ENCODE data around the gene FBLN1. TPM values are rescaled to one million over a fixed set of nuclear protein-coding genes. Genes with fewer than 3 reads are reported as not detected.
A peak's percentile ranks its signal among the peaks of the same experiment; 100 is the strongest.
"Not testable (repeated sequence)": the region's sequence is repeated elsewhere in the genome, so short reads cannot be mapped to it uniquely, and the experiment has no call there.

FBLN1 gene
- total RNA-seq, 1 donor from 2014 or later: 297 TPM

- H3K4me3 Mint-ChIP-seq: no peak overlapping the region
- H3K27me3 Mint-ChIP-seq (ENCODE audit: low read depth): no peaks in the 10 kb centered on the region
- TF ChIP-seq CTCF (IDR thresholded peaks at IDR 0.05; ENCODE audit: unreplicated experiment): no peak
- peaks cover 6% of the 10 kb centered on the region for H3K36me3 Mint-ChIP-seq
- no peak for DNase-seq (ENCODE audit: low spot score in 2 of 2, unreplicated experiment in 2 of 2)
- H3K27ac Mint-ChIP-seq: no peak overlapping the region
- H3K4me1 Mint-ChIP-seq: peaks cover 14% of the 10 kb centered on the region
- peaks cover 30% of the 10 kb centered on the region for H3K9me3 Mint-ChIP-seq
Observed at GRCh38 chr22:45491841-45492240, 10.8 kb upstream of the FBLN1 start.

- DNase-seq (ENCODE audit: low spot score in 2 of 2, unreplicated experiment in 2 of 2): no peak
- Mint-ChIP-seq H3K4me3 (no peak overlapping the region), H3K36me3 (peaks cover 6% of the 10 kb centered on the region), H3K4me1 (peaks cover 23% of the 10 kb centered on the region), H3K27me3 (ENCODE audit: low read depth) (no peaks in the 10 kb centered on the region), H3K9me3 (peaks cover 21% of the 10 kb centered on the region), H3K27ac (peak overlapping the region; percentile 21)
- no peak for TF ChIP-seq CTCF (IDR thresholded peaks at IDR 0.05; ENCODE audit: unreplicated experiment)
Observed at GRCh38 chr22:45493286-45493771, 9.4 kb upstream of the FBLN1 start.

GRCh38 chr22:45494306-45494705 is 8.4 kb upstream of the FBLN1 start:
- H3K27me3 Mint-ChIP-seq (ENCODE audit: low read depth); H3K27ac Mint-ChIP-seq; H3K36me3 Mint-ChIP-seq; H3K4me3 Mint-ChIP-seq; DNase-seq (ENCODE audit: low spot score in 2 of 2, unreplicated experiment in 2 of 2): not testable (repeated sequence)
- Mint-ChIP-seq H3K9me3 (peaks cover 15% of the 10 kb centered on the region), H3K4me1 (peaks cover 24% of the 10 kb centered on the region)

- H3K4me1 Mint-ChIP-seq: peaks cover 27% of the 10 kb centered on the region
- not testable (repeated sequence) for DNase-seq (ENCODE audit: low spot score in 2 of 2, unreplicated experiment in 2 of 2); H3K27ac Mint-ChIP-seq; H3K36me3 Mint-ChIP-seq; H3K27me3 Mint-ChIP-seq (ENCODE audit: low read depth); H3K4me3 Mint-ChIP-seq
- peaks cover 11% of the 10 kb centered on the region for H3K9me3 Mint-ChIP-seq
Observed at GRCh38 chr22:45495616-45496015, 7.1 kb upstream of the FBLN1 start.

- H3K4me1 Mint-ChIP-seq: peaks cover 28% of the 10 kb centered on the region
- H3K27ac Mint-ChIP-seq: peak overlapping the region; percentile 54
- H3K36me3 Mint-ChIP-seq: no peaks in the 10 kb centered on the region
- no peak overlapping the region for H3K4me3 Mint-ChIP-seq
- no peak for TF ChIP-seq CTCF (IDR thresholded peaks at IDR 0.05; ENCODE audit: unreplicated experiment)
- H3K9me3 Mint-ChIP-seq: peaks cover 11% of the 10 kb centered on the region
- H3K27me3 Mint-ChIP-seq (ENCODE audit: low read depth): no peaks in the 10 kb centered on the region
- DNase-seq (ENCODE audit: low spot score in 2 of 2, unreplicated experiment in 2 of 2): no peak
Observed at GRCh38 chr22:45496451-45496941, 6.2 kb upstream of the FBLN1 start.

GRCh38 chr22:45497351-45498145 is 5.1 kb upstream of the FBLN1 start:
- TF ChIP-seq CTCF (IDR thresholded peaks at IDR 0.05; ENCODE audit: unreplicated experiment): no peak
- H3K9me3 Mint-ChIP-seq: peaks cover 6% of the 10 kb centered on the region
- H3K4me3 Mint-ChIP-seq: no peak overlapping the region
- H3K27ac Mint-ChIP-seq: peak overlapping the region; percentile 48
- H3K27me3 Mint-ChIP-seq (ENCODE audit: low read depth): no peaks in the 10 kb centered on the region
- H3K4me1 Mint-ChIP-seq: peaks cover 28% of the 10 kb centered on the region
- DNase-seq (ENCODE audit: low spot score in 2 of 2, unreplicated experiment in 2 of 2): no peak
- H3K36me3 Mint-ChIP-seq: no peaks in the 10 kb centered on the region

Measured in mesothelial cell of epicardium (in vitro differentiated cells).